Adipose tissue (tissue), 3 donors: ENCODE results near the gene MSANTD4. TPM values are rescaled to one million over a fixed set of nuclear protein-coding genes. Genes with fewer than 3 reads are reported as not detected.
"Not testable (repeated sequence)": the region's sequence is repeated elsewhere in the genome, so short reads cannot be mapped to it uniquely, and the experiment has no call there.

Experiments
- H3K27ac ChIP-seq: one replicate; pipeline ENCODE4 v1.5.1; 2013; ENCODE audit warnings: low read depth, low read length
- WGBS, 3 donors: extraction: QIAGEN DNeasy Blood & Tissue Kit; methylation state at CpG; one replicate each; pipeline ENCODE4 v1.1.7; 2013; 5-methylcytosine and 5-hydroxymethylcytosine counted together
- polyA plus RNA-seq, 3 donors: library from polyadenylated mRNA; stranded (reverse); fragments of 200-250 nt; gene quantifications; one replicate each; pipeline ENCODE4 v1.2.3, GENCODE V29; 2013
- donor health status: healthy with polysubstance abuse.
- donor health status: Bipolar disorder and iron deficiency.
- donor health status: healthy.

MSANTD4 gene
- polyA plus RNA-seq: 10 to 100 TPM in 1 of 3 donors, 1 to 10 TPM in 2; 3.5 to 12.9 (median 4.6) TPM

GRCh38 chr11:106021967-106022794 is at the start of gene MSANTD4:
Gene MSANTD4, minus strand, starts transcription at chr11:106022240. Its CDS starts 11,323 bp downstream, at chr11:106010917.
- WGBS, 3 donors: 1 to 2% (median 1%) methylated on average over 48 of the region's 48 CpGs
- H3K27ac ChIP-seq: no peak within 1 kb of the TSS

- 87 to 95% (median 88%) methylated on average over 3 of the region's 3 CpGs for WGBS, 3 donors
- H3K27ac ChIP-seq: no peak overlapping the region
Observed at GRCh38 chr11:106070606-106071005, 48.6 kb upstream of the MSANTD4 start.

- H3K27ac ChIP-seq: no peak overlapping the region
Observed at GRCh38 chr11:106063009-106063408, 41.0 kb upstream of the MSANTD4 start.

GRCh38 chr11:106061954-106062949 is 40.2 kb upstream of the MSANTD4 start:
- H3K27ac ChIP-seq: no peak overlapping the region
- 95 to 100% (median 97%) methylated on average over 1 of the region's 1 CpG for WGBS, 3 donors

DNA sequence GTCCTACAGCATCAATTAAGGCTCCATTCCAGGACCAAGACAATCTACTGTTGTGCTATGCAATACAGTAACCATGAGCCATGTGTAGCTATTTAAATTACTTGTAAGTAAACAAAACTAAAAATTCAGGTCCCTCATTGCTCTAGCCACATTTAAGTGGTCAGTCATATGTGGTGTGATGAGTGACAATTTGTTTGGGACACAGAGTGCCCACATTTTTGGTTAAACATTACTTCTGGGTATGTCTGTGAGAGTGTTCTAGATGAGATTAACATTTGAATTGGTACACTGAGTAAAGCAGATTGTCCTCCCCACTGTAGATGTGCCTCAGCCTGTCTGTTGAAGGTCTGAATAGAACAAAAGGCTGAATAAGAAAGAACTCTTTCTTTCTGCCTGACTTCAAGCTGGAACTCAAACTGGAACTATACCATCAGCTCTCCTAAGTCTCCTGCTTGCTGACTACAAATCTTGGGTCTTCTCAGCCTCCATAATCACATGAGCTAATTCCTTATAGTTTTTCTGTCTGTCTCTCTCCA is 39.3 kb upstream of the MSANTD4 start:
- H3K27ac ChIP-seq: no peak overlapping the region

- no peak overlapping the region for H3K27ac ChIP-seq
- WGBS, 3 donors: 93 to 97% (median 94%) methylated on average over 1 of the region's 1 CpG
Observed at GRCh38 chr11:106059617-106060016, 37.6 kb upstream of the MSANTD4 start.

- H3K27ac ChIP-seq: not testable (repeated sequence)
- whole genome bisulfite sequencing, 3 donors: 92 to 98% (median 98%) methylated on average over 14 of the region's 14 CpGs
Observed at GRCh38 chr11:106058377-106058776, 36.3 kb upstream of the MSANTD4 start.

- 41 to 88% (median 76%) methylated on average over 2 of the region's 2 CpGs for WGBS, 3 donors
- no peak overlapping the region for H3K27ac ChIP-seq
Observed at GRCh38 chr11:106051103-106051502, 29.1 kb upstream of the MSANTD4 start.

- 79 to 81% (median 79%) methylated on average over 5 of the region's 5 CpGs for WGBS, 3 donors
- no peak overlapping the region for H3K27ac ChIP-seq
Observed at GRCh38 chr11:106049727-106050476, 27.9 kb upstream of the MSANTD4 start.

GRCh38 chr11:106047631-106048030 is 25.6 kb upstream of the MSANTD4 start:
- H3K27ac ChIP-seq: no peak overlapping the region

DNA sequence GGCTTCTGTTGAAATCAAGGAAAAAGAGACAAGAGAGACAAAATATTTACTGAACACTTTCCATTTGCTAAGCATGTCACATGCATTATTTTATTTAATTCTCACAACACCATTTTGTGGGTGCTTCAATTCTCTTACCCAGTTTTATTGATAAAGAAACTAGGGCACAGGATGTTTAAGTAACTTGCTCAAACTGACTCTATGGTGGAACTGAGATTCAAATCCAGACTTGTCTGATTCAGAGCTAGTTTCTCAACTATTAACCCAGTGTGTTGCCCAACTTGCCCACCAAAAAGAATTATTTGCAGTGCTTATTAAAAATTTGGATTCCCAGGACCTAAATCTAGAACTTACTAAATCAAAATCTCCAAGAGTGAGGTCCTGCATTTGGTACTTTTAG is 21.5 kb upstream of the MSANTD4 start:
- no peak overlapping the region for H3K27ac ChIP-seq

- no peak overlapping the region for H3K27ac ChIP-seq
- WGBS, 3 donors: 57 to 61% (median 61%) methylated on average over 2 of the region's 2 CpGs
Observed at GRCh38 chr11:106032861-106033260, 10.8 kb upstream of the MSANTD4 start.

DNA sequence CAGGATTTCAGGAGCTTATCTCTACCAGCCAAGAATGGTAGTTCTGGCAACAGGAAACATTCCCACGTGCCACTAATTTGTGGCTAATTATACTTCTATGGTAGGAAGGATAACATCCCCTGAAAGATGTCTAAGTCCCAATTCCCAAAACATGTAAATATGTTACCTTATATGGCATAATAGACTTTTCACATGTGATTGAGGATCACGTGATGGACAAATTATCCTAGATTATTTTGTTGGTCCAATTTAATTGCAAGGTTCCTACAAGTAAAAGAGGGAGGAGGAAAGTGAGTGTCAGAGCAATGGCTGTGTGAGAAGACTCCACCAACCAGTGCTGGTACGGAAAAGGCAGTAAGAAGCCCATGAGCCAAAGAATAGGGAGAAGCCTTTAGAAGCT is 9.9 kb upstream of the MSANTD4 start:
- 72 to 81% (median 76%) methylated on average over 3 of the region's 3 CpGs for WGBS, 3 donors
- H3K27ac ChIP-seq: no peak overlapping the region

DNA sequence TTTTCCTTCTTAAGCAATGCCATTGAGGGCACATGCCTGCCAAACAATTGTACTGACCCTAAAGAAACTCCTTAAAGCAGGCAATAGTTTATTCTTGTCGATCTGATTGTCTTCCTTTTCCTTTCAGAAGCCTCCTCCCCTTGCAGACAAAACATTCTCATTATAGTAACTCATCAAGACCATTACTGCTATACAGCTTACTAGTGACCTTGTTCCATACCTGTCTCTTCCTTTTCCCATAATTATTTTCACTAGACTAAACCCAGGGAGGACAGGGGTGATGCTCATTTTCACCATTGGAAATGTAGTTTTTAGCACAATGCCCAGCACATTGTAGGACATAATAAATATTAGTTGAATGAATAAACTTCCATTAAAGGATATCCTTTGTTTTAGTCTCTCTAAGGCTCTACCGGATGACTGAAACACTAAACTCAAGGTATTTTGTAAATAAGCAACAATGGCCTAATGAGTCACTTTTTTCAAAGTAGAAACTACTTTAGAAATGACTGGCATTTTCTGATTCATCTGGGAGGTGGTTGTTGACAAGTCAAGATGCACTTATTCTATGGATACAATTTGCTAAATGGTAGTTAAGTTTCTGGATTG is 9.3 kb upstream of the MSANTD4 start:
- H3K27ac ChIP-seq: no peak overlapping the region
- 40 to 82% (median 53%) methylated on average over 2 of the region's 2 CpGs for WGBS, 3 donors

GRCh38 chr11:106030609-106031008 is 8.6 kb upstream of the MSANTD4 start:
- WGBS, 3 donors: 25 to 74% (median 57%) methylated on average over 4 of the region's 4 CpGs
- H3K27ac ChIP-seq: no peak overlapping the region

GRCh38 chr11:106022795-106023275 is 795 bp upstream of the MSANTD4 start:
- 85 to 95% (median 94%) methylated on average over 7 of the region's 7 CpGs for WGBS, 3 donors
- no peak overlapping the region for H3K27ac ChIP-seq

DNA sequence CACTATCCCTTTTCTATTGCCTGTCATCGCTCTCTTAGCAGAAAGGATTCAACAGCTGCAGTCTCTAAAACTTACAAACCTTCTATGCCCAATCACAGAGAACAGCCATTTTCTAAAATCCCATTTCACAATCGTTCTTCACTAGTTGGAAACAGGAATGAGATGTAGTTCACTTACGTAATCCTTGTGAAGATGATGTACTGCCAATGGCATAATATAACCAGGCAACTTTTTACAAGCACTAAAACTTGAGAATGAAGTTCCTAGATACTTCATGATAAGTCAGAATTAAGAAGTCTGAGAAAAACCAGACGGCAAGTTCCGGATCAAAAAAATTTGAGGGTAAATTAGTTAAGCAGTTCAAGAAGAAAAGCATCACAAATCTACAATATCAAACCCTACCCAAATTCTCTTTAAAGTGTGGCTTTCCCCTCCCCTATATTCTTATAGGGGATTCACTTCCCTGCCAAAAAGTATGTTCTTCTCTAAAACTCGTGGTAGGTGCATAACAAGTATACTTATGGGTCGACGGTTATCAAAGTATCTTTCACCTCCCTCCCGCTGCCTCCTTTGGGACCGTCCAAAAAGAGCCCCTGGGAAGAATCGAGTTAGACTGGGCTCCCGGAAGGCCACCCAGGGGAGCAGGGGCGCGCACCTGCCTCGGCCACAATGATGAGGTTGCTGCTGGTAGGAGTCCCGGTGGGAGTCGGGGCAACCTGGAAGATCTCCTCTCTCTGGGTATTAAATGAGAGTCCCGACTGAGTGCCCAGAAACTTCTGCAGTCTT is 666 bp downstream of the MSANTD4 start:
- no peak overlapping the region for H3K27ac ChIP-seq
- 15 to 16% (median 15%) methylated on average over 18 of the region's 18 CpGs for WGBS, 3 donors
